Amniotic epithelial cell (primary cell): ENCODE measurements around the gene PI4KB.
"Not testable (repeated sequence)": the region's sequence is repeated elsewhere in the genome, so short reads cannot be mapped to it uniquely, and the experiment has no call there.

ENCODE experiments used
- DNase-seq: peaks from one replicate; pipeline ENCODE4 v3.0.0-alpha.2; 2010; ENCODE audit warnings: low read depth

The PI4KB gene

DNA sequence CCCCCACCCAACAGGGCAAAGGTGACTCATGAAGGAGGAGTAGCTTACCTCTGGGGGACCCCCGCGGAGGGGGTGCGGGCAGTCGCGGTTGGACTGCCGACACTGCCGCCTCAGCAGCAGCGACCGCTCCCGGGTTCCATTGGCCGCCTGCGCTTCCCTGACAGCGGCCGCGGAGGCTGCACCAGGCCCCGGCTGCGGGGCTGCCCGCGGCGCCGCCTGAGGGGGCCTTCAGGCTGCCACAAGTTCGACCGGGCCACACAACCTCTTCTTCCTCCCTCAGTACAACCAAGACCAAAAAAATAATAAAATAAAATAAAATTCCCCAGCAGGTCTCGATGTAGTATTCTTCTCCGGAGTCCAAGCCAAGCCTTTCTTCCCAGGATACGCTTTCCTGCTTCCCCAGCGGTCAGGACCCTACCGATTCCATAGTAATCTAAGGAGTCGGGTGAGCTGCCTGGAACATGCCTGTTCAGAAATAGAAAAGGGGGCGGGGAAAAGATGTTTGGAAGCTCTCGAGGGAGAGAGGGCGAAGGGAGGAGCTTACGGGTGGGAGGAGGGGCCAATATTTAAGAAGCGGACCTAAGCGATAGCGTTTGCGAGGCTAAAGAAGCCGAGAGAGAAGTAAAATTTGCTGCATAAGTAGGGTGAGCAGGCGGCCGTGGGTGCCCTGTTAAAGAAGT is at the start of gene PI4KB:
Gene PI4KB (minus strand): TSS at position 194 of the 680 bp plus-strand sequence. CDS start 10,935 bp downstream, outside the sequence.
- peak; percentile 97 for DNase-seq

DNA sequence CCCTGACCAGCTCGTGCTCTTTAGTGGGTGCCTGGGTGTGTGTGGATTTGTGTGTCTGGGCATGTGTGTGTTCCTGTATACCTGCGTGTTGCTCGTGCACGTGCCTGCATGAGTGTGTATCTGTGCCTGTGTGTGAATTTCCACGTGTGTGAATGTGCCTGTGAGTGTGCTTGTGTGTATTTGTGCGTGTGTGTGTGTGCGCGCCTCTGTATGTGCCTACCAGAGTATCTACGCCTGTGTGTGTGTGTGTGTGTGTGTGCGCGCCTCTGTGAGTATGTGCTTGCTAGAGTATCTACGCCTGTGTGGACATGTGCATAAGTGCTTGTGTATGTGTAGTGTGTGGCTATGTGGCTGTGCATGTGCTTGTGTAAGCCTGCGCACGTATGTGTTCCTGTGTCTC is 46.0 kb upstream of the PI4KB start:
- no peak for DNase-seq

DNA sequence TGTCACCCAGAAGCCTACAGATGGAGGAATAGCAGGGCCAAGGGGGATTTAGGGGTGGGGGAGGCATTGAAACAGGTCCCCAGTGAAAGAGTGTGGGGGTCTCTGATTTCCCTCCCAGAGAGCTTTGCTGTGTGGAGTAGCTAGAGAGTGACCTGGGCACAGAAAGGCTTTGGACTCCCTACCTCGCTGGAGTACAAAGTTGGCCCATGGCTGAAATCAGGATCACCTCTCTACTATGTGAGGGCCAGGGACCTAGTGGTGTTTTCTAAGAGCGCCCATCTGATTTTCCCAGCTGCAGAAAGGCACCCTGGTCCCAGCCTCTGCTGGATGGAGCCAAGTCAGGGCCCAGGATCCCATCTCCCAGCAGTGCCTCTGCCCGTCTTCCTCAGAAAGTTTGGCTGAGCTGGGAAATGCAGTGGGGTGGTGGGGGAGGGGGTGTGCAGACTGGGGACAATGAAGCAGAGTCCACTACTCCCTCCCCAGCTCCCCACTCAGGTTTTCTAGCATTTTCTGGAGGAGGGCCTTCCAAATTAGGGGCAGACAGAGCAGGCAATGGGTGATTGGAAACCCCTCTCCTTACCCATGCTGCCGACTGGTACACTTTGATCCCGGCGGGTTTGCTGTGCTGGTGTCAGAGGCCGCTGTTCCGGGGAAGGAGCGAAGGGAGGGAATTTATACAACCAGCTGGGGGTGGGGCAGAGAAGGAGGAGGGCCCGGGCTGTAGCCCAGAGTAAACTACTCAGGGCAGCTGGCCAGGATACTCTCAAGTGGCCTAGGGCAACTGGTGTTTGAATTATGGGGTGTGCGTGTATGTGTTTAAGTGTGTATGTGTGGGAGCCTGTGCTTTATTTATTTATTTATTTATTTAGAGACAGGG is 45.1 kb upstream of the PI4KB start, which contains the start of gene SELENBP1:
Gene SELENBP1 (minus strand): TSS at position 648 of the 877 bp plus-strand sequence. CDS start 64 bp downstream, at position 584.
- DNase-seq: peak; percentile 72

GRCh38 chr1:151371370-151372057 is 44.3 kb upstream of the PI4KB start:
- peak; percentile 67 for DNase-seq

GRCh38 chr1:151370211-151370911 is 43.1 kb upstream of the PI4KB start:
- DNase-seq: peak; percentile 34

GRCh38 chr1:151369621-151370048 is 42.4 kb upstream of the PI4KB start:
- no peak for DNase-seq

DNA sequence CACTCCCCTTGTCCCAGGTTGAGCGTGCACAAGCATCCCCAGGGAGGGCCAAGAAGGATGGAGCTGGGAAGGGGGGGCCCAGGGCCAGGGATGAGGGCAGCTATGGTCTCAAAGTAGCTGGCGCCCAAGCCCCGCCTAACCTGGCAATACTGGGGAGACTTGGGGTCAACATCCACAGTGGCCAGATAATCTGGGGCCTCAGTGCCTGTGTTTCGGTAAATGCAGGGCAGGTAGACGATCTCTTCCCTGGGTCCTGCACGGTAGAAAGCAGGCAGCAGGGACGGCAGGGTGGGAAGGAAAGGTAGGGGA is 42.0 kb upstream of the PI4KB start:
- DNase-seq: no peak

DNA sequence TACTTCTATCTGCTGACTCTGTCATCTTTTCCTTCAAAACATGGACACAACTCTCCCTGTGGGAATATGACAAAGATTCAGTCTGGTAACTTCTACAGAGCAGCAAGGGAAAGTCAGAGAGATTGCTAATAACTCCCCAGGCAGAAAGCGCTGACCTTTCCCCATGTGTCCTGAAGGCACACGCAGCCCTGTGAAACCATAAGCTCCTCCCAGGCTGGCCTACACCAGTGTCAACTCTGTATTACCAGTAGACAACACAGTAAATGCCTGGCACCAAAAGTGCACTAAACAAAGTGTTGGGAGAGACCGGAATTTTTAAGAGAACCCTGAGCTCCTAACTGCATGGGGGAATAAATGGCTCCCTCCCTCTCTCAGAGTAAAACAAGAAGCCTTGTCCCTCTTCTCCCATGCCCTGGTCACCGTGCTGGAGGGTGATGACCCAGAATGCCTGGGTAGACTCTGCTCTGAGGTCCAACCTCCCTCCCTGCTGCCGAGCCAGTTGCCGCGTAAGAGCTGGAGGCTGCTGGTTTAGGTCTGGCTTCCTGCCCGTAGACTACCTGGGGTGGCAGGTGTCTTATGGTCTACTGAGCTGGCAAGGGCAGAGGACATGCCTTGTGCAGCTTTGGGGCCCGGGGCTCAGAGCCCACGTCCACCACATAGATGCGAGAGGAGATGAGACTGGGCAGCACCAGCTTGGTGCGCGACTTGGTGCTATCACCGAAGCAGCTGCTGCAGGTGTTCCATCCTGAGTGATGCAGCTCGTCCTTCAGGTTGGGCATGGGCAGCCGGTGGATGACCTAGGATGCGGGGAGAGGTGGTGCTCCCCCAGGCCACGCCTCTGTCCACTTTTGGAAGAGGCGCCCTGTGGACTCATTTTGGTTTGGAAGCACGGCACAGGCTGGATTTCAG is 41.4 kb upstream of the PI4KB start:
- DNase-seq: no peak

- DNase-seq: peak; percentile 53
Measured at GRCh38 chr1:151367658-151368392, 40.6 kb upstream of the PI4KB start.

- DNase-seq: no peak
Measured at GRCh38 chr1:151364996-151365395, 37.8 kb upstream of the PI4KB start.

DNA sequence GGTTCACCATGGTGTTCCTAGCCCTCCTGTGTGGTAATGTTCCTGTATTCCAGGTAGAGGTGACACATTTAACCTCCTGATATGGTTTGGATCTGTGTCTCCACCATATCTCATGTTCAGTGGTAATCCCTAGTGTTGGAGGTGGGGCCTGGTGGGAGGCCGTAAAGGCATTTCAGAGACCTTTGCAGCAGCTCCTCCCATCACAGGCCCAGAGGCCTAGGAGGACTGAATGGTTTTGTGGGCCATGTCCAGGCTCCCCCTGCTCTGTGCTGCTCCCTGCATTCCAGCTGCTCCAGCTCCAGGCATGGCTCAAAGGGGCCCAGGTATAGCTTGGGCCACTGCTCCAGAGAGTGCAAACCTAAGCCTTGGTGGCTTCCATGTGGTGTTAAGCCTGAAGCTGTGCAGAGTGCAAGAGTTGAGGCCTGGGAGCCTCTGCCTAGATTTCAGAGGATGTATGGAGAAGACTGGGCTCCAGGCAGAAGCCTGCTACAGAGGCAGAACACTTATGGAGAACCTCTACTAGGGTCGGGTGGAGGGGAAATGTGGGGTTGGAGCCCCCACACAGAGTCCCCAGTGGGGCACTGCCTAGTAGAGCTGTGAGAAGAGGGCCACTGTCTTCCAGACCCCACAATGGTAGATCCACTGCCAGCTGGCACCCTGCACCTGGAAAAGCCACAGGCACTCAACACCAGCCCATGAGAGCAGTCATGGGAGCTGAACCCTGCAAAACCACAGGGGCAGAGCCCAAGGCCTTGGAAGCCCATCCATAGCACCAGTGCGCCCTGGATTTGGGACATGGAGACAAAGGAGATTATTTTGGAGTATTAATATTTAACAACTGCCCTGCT is 35.3 kb upstream of the PI4KB start:
- no peak for DNase-seq

DNA sequence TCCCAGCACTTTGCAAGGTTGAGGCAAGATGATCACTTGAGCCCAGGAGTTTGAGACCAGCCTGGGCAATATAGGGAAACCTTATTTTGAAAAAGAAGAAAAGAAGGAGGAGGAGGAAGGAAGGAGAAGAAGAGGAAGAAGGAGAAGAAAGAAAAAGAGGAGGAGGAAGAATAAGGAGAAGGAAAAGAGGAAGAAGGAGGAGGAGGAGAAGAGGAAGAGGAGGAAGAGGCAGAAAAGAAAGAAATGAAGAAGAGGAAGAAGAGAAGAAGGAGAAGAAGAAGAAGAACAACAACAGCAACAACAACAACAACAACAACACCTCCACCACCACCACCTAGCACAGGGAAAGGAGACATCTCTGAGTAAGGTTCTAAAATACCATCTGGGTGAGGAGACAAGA is 34.7 kb upstream of the PI4KB start:
- no peak for DNase-seq

DNA sequence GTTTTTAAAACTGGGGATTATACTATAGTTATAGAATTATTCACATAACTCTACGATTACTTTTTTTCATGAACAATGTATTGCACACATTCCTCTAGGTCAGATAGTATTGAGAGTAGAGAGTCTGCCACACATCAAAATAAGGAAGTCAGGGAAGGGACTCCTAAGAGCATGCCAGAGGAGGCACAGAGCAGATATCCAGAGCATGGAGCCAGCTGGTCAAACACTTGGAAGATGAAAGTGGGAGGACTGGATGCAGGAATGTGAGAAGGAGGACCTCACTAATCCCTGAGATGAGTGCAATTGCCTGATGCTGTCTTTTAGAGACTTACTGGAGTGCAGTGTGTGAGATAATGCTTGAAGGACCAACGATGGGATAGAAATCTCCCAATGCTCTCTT is 29.5 kb upstream of the PI4KB start:
- peak; percentile 48 for DNase-seq

GRCh38 chr1:151352021-151352718 is 25.0 kb upstream of the PI4KB start:
- peak; percentile 55 for DNase-seq

DNA sequence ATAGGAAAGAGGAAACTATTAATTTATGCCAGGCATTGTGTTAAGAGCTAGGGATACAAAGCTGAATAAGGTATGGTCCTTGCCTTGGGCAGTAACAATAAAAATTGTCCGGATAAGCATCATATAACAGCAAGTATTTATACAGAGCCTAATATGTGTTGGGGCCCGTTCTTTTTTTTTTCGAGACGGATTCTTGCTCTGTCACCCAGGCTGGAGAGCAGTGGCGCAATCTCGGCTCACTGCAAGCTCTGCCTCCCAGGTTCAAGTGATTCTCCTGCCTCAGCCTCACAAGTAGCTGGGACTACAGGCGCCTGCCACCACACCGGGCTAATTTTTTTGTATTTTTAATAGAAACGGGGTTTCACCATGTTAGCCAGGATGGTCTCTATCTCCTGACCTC is 23.1 kb upstream of the PI4KB start:
- not testable (repeated sequence) for DNase-seq

- peak; percentile 32 for DNase-seq
Measured at GRCh38 chr1:151347523-151348246, 20.5 kb upstream of the PI4KB start.

- peak; percentile 95 for DNase-seq
Measured at GRCh38 chr1:151346769-151347522, 19.7 kb upstream of the PI4KB start, which contains the start of gene RFX5. Gene RFX5, minus strand, starts transcription at chr1:151347252. Its CDS starts 932 bp downstream, at chr1:151346320.
